ENCODE results near the gene RFX4. TPM values are rescaled to one million over a fixed set of nuclear protein-coding genes. Genes with fewer than 3 reads are reported as not detected.
"Not testable (repeated sequence)": the region's sequence is repeated elsewhere in the genome, so short reads cannot be mapped to it uniquely, and the experiment has no call there.

The RFX4 gene
- total RNA-seq, 1 donor from 2014 or later, result not detected

DNA sequence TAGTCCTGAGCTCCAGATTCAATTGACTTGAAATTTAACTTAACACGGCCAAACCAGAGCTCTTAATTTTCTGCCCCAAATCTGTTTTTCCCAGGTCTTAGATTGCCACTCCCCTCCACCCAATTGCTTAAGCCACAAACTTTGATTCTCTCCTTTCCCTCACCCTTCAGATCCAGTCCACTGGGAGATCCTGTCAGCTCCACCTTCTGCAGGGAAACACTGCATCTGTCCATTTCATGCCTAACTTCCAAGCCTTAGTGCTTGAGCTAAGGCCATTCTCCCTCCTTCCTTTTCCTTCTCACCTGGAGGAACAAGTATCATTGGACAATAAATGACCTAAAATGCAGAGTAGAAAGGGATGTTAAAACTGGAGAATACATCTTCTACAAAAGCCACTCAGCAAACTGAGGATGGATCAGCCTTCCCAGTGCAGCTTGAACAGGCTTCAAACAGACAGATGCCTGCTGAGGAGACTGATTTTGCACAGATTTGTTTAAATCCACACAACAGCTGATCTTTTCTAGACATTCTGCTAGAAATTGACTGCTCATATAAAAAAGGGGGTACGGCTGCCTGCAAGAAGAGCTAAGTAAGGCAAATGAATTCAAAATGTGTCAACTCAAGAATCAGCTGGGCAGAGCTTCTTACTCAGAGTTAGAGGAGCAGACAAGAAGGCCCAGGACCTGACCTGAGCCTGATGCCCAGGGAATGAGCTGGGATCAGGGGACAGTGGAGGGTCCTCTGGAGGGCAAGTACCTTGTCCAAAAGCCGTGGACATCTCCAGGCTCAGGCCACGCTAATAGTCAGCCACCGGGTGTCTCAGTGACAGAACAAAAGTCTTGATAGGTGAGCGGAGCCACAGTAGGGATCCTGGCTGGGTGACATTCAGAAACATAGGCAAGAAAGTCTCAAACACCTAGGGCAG is 110.4 kb downstream of the RFX4 start:
- no peak for DNase-seq

GRCh38 chr12:106696071-106696470 is 113.3 kb downstream of the RFX4 start:
- no peak for DNase-seq

- DNase-seq, result no peak
These were observed 114.0 kb downstream of the RFX4 start for GRCh38 chr12:106696681-106697417.

- no peak for DNase-seq
These were observed 121.3 kb downstream of the RFX4 start for GRCh38 chr12:106704081-106704480.

- DNase-seq, result no peak
These were observed 123.2 kb downstream of the RFX4 start for GRCh38 chr12:106705971-106706370.

DNA sequence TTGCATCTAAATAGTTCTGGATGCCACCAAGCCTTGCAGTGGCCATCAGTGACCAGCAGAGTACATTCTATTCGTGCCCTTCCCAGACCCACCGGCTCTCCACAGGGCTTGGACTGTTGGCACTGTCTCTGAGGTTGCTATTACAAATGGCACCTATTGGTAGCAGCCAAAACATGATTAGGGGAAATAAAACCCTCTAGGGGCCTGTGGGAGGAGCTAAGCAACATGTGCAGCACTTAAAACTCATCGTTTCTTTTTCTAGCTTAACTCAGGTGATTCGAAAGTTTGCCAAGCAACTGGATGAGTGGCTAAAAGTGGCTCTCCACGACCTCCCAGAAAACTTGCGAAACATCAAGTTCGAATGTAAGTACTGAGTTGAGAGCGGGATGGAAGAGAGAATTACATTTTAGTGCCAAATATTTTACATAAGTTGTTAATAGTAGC is 126.3 kb downstream of the RFX4 start:
- no peak for DNase-seq

DNA sequence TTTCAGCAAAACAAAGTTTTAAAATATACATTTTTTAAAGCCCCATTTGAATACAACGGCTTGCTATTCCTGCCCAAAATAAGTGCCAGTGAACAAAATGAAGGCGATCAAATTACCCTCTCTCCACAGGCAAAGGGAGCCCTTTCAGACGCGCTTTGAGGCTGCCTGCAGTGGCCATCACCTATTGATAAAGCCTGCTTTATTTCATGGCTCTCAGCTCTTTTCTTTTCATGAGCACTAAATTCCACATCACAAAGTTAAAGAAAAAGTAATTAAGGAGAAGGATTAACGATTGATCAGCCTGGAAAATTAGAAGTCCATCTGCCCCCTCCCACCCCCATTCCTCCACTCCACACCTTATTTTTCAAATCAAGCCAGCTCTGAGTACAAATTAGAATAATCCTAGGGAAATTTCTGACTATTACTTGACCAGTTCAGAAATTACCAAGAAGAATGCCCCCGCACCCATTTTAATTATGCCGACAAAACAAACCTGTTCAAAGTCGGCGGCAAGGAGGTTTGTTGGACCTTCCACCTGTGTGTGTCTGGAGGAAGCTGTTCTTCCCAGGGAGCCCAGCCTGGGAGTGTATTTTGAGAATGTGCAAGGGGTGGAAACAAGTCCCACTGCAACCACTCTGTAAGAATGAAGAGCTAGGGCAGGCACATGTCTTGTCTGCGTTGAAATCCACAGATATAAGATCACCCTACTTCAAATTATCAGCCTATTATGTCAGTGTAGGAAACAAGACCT is 127.5 kb downstream of the RFX4 start:
- no peak for DNase-seq

- DNase-seq, result no peak
These were observed 128.5 kb downstream of the RFX4 start for GRCh38 chr12:106711316-106711715.

DNA sequence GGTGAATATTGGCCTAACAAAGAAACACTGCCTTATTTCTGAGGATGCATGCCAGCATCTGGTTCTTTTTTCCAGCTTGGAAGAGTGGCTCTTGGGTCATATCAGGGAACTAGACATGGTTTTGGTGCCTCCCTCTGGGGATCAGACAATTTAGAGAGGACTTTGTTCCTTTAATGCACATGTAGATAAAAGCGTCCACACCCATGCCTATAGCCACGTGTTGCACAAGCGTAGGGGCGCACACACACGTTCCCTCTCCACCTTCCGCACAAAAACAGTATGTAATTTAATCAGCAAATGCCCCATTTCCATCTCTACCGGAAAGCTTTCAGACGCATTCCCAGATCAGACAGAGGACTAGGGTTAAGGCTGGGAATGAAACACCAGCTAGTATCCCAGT is 130.0 kb downstream of the RFX4 start:
- no peak for DNase-seq

DNA sequence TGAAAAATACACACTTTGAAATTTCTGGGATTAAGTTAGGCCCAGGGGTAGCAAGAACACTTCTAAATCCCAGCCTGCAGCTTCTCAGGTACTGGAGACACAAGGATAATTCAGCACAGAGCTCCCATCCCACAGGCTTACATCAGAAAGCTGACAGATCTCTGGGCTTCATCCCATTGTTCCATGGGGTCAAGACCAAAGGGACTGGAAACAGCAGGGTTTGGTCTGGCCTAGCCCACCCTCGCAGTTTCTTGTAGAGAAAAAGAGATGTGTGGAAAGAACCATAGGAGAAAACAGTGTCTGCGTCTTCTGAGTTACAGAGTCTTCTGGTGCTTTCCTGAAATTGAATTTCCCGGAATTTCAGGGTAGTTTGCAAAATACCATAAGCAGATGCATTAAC is 132.1 kb downstream of the RFX4 start:
- DNase-seq, result no peak

- no peak for DNase-seq
These were observed 132.8 kb downstream of the RFX4 start for GRCh38 chr12:106715582-106715981.

GRCh38 chr12:106717673-106718072 is 134.9 kb downstream of the RFX4 start:
- DNase-seq, result no peak

- DNase-seq, result no peak
These were observed 137.1 kb downstream of the RFX4 start for GRCh38 chr12:106719879-106720278.

GRCh38 chr12:106720696-106721095 is 137.9 kb downstream of the RFX4 start:
- no peak for DNase-seq

DNA sequence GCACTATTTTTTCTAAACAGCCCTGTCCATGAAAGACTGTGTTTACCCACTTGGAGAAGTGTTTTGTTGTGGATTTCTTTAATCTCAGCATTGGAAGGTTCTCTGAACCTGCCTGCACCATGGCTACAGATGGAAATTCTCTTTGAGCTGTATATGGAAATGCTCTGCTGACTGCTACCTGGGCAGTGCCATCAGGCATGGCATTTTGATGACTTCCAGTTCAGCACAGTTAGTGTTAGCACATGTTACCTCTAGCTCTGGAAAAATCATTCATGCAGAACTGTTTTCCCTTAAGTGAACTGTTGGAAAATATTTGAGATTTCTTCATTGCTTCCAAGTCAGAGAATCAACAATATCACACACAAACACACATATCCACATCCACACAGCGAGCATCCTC is 139.1 kb downstream of the RFX4 start:
- DNase-seq, result no peak

DNA sequence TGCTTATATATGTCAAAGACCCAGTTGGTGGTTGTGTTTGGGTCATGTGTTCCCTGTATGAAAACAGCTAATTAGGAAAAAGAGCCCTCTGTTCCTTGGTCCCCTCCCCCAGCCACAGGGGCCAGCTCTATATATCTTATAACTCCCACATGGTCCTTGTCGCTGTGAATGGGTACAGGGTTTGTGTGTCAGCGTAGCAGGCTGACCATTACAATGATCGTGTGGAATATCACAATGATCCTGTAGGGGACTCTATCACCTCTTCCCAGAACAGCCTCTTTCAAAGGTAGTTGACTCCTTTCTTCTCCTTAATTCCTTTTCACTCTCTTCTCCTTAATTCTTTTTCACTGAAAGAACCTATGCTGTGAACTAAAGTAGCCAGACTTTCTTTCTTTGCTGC is 140.0 kb downstream of the RFX4 start:
- no peak for DNase-seq

DNA sequence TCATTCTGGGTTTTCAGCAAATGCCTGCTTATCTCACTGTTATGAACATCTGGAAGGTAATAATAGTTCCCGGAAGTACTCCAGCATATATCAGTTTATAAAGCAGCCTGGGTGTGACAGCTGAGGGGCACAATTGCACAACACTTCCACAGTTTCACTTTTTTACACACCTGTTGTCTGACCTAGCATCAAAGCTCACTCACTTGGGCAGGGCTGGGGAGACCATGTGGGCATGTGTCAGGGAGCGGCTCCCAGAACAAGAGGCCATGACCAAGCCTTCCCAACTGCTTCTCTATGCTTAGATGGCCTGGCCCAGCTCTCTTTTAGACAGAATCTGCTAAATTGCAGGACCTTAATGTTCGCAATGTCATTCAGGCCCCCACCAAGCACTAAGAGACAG is 140.6 kb downstream of the RFX4 start:
- DNase-seq, result no peak

DNA sequence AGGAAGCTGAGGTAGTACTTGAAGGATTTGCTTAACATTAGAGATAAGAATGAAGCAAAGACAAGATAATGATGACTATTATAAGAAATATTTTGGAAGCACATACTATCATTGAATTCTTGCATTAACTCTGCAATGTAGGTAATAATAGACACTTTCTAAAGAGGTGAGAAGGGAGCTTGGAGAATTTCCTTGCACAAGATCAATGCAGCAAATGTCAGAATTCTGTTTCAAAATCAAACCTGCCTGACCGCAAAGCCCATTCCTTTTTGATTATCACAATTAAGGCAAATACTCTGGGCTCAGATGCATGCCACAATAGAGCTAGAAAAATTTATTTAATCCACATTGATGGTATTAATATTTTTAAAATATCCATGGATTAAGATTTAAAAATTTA is 141.3 kb downstream of the RFX4 start:
- no peak for DNase-seq

DNA sequence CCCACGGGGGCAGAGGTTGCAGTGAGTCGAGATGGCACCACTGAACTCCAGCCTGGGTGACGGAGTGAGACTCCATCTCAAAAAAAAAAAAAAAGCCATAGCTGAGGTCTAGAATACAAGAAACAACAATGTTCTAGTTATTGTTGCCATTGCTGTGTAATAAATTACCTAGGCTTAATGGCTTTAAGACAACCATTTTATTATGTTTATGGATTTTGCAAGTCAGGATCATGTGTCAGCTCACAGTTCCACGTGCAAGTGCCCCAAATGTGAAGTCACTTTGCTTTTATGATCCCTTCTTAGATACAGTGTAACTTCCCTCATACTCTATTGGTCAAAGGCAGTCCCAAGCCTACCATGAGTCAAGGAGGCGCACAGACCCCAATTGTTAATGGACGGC is 142.1 kb downstream of the RFX4 start:
- no peak for DNase-seq

DNA sequence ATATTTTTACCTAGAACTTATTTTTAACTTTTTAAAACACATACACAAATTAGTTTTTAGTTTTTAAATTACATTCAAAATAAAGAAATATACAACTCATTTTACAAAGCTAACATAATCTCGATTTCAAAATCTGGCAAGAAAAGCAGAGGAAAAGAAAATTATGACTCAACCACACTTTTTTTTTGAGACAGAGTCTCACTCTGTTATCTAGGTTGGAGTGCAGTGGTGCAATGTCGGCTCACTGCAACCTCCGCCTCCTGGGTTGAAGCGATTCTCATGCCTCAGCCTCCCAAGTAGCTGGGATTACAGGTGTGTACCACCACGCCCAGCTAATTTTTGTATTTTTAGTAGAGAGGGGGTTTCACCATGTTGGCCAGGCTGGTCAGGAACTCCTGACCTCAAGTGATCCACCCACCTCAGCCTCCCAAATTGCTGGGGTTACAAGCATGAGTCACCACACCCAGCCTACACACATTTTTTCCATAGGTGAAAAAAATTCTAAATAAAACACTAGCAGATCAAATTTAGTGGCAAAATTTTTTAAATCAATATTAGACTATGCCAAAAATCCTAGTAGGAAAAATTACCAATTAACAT is 143.9 kb downstream of the RFX4 start:
- not testable (repeated sequence) for DNase-seq

DNA sequence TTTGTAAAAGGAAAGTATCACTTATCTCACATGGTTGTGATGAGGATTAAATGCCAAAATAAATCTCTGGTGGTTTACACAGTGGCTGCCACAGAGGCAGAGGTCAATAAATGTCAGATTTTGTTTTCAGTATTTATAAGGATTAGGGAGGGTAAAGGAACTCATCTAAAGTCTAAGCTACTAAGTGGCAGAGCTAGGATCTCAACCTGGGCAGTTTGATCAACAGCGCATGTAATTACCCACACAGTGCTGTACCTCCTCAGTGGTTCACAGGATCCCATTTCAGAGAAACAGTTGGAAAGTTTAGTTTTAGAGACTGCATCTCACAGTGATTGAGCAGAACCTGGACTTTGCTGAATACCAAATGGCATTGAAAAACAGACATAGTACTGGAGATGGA is 146.8 kb downstream of the RFX4 start:
- no peak for DNase-seq

GRCh38 chr12:106732890-106733289 is 150.1 kb downstream of the RFX4 start:
- no peak for DNase-seq

All from skin of body (tissue), 2 donors.